Right lobe of liver (tissue), 4 donors: ENCODE results near the gene KLF13.
"Not testable (repeated sequence)": the region's sequence is repeated elsewhere in the genome, so short reads cannot be mapped to it uniquely, and the experiment has no call there.

ENCODE experiments used
- POLR2A ChIP-seq: fragments of 450-650 bp; IDR thresholded peaks from one replicate; pipeline ENCODE4 v1.6.1; 2017; ENCODE audit warnings: antibody characterized with exemption, mild to moderate bottlenecking
- TF ChIP-seq, protein P1 (sequence below), 4 donors: fragments of 200-600 bp in 3 of 4; fragments of 450-650 bp in 1 of 4; IDR thresholded peaks; one replicate each; pipeline versions ENCODE4 v1.5.1 to v1.8.0; 2016 to 2022; ENCODE audit warnings: antibody characterized with exemption in 4 of 4, mild to moderate bottlenecking in 2 of 4
- donor health status: DM: no; HTN: no; CAD: no.
- donor health status: DM: no; HTN: no; CAD: no.
- donor health status: DM: no; HTN: yes; CAD: no.

DNA sequence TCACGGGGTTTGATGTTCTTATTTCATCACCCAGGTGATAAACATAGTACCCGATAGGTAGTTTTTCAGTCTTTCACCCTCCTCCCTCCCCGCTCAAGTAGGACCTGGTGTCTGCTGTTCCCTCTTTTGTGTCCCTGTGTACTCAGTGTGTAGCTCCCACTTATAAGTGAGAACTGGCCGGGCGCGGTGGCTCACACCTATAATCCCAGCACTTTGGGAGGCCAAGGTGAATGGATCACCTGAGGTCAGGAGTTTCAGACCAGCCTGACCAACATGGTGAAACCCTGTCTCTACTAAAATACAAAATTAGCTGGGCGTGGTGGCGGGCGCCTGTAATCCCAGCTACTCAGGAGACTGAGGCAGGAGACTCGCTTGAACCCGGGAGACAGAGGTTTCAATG, 29.5 kb downstream of the KLF13 start:
- TF ChIP-seq, protein P1, sequence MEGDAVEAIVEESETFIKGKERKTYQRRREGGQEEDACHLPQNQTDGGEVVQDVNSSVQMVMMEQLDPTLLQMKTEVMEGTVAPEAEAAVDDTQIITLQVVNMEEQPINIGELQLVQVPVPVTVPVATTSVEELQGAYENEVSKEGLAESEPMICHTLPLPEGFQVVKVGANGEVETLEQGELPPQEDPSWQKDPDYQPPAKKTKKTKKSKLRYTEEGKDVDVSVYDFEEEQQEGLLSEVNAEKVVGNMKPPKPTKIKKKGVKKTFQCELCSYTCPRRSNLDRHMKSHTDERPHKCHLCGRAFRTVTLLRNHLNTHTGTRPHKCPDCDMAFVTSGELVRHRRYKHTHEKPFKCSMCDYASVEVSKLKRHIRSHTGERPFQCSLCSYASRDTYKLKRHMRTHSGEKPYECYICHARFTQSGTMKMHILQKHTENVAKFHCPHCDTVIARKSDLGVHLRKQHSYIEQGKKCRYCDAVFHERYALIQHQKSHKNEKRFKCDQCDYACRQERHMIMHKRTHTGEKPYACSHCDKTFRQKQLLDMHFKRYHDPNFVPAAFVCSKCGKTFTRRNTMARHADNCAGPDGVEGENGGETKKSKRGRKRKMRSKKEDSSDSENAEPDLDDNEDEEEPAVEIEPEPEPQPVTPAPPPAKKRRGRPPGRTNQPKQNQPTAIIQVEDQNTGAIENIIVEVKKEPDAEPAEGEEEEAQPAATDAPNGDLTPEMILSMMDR (IDR thresholded peaks at IDR 0.05), result not testable (repeated sequence)
- not testable (repeated sequence) for TF ChIP-seq POLR2A
